ENCODE data around the gene RNASE13. TPM values are rescaled to one million over a fixed set of nuclear protein-coding genes. Genes with fewer than 3 reads are reported as not detected.
A peak's percentile ranks its signal among the peaks of the same experiment; 100 is the strongest.

RNASE13 gene
- total RNA-seq, 1 donor from 2014 or later: not detected

DNA sequence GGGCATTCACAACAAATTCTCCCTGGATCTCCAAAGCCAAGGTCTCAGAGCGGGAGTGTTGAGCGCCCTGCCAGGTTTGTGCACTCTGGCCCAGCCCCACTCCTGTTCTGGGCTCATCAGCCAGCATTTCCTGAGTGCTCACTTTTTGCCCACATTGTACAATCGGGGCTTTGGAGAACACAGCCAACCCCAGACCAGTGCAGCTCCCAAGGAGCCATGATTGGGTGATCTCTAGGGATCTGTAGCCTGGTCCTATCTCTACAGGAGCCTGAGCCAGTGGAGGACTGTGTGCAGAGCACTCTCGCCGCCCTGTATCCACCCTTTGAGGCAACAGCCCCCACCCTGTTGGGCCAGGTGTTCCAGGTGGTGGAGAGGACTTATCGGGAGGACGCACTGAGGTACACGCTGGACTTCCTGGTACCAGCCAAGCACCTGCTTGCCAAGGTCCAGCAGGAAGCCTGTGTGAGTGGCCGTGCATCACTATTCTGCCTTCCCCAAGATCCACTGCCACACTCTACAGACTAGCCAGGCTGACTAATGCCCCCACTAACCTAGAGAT is 38.3 kb upstream of the RNASE13 start:
- TF ChIP-seq, protein P1, sequence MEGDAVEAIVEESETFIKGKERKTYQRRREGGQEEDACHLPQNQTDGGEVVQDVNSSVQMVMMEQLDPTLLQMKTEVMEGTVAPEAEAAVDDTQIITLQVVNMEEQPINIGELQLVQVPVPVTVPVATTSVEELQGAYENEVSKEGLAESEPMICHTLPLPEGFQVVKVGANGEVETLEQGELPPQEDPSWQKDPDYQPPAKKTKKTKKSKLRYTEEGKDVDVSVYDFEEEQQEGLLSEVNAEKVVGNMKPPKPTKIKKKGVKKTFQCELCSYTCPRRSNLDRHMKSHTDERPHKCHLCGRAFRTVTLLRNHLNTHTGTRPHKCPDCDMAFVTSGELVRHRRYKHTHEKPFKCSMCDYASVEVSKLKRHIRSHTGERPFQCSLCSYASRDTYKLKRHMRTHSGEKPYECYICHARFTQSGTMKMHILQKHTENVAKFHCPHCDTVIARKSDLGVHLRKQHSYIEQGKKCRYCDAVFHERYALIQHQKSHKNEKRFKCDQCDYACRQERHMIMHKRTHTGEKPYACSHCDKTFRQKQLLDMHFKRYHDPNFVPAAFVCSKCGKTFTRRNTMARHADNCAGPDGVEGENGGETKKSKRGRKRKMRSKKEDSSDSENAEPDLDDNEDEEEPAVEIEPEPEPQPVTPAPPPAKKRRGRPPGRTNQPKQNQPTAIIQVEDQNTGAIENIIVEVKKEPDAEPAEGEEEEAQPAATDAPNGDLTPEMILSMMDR (IDR thresholded peaks at IDR 0.05; ENCODE audit: unreplicated experiment): no peak
- Mint-ChIP-seq H3K36me3 (peaks cover 26% of the 10 kb centered on the region), H3K4me3 (peak overlapping the region; percentile 87), H3K27me3 (ENCODE audit: low read depth) (peaks cover 7% of the 10 kb centered on the region), H3K4me1 (peaks cover 31% of the 10 kb centered on the region), H3K9me3 (no peaks in the 10 kb centered on the region), H3K27ac (peak overlapping the region; percentile 93)
- DNase-seq (ENCODE audit: low spot score in 2 of 2, unreplicated experiment in 2 of 2): no peak

- Mint-ChIP-seq H3K27ac (peak overlapping the region; percentile 93), H3K36me3 (peaks cover 19% of the 10 kb centered on the region), H3K9me3 (no peaks in the 10 kb centered on the region), H3K27me3 (ENCODE audit: low read depth) (peaks cover 7% of the 10 kb centered on the region), H3K4me3 (peak overlapping the region; percentile 87), H3K4me1 (peaks cover 31% of the 10 kb centered on the region)
- TF ChIP-seq, protein P1 (IDR thresholded peaks at IDR 0.05; ENCODE audit: unreplicated experiment): no peak
- DNase-seq (ENCODE audit: low spot score in 2 of 2, unreplicated experiment in 2 of 2): no peak
Observed at GRCh38 chr14:21072031-21072473, 37.4 kb upstream of the RNASE13 start.

DNA sequence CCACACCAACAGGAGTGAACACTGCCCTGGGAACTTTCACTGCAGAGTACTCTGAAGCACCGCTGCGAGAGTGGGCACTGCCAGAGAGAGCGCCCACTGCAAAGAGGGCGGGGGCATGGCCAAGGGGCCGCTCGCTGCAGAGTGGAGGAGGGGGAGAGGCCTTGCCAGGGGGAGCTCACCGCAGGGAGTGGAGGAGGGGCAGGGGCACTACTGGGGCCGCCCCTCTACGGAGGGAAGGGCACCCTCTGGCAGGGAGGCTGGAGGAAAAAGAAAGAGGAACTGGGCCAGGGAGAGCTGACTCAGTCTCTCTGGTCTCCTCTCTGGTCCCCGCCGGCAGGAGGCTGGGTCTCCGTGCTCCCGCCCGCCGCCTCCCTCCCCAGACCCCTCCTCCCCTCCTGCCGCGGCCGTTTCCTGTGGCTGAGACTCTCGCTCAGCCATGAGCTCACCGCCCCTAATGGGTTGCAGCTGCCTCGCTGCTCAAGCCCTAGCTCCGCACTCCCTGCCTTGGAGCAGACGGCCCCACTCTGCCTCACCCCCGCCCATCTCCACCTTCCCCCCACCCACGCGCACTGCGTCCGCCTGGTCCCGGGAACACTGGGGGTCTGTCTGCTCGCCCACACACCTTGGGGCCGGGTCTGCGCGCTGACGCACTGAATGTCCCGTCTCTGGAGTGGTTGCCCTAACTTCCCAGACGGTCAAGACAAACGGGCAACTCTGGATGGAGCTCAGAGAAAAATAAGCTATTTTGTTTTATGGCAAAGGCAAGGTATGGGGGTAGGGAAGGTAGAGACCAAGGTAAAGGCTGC is 36.8 kb upstream of the RNASE13 start:
- TF ChIP-seq, protein P1 (IDR thresholded peaks at IDR 0.05; ENCODE audit: unreplicated experiment): no peak
- no peaks in the 10 kb centered on the region for H3K9me3 Mint-ChIP-seq
- H3K4me3 Mint-ChIP-seq: peak overlapping the region; percentile 87
- peak overlapping the region; percentile 93 for H3K27ac Mint-ChIP-seq
- peak; percentile 75 to 81 for DNase-seq (ENCODE audit: low spot score in 2 of 2, unreplicated experiment in 2 of 2)
- peaks cover 31% of the 10 kb centered on the region for H3K4me1 Mint-ChIP-seq
- H3K36me3 Mint-ChIP-seq: peaks cover 15% of the 10 kb centered on the region
- peaks cover 7% of the 10 kb centered on the region for H3K27me3 Mint-ChIP-seq (ENCODE audit: low read depth)

DNA sequence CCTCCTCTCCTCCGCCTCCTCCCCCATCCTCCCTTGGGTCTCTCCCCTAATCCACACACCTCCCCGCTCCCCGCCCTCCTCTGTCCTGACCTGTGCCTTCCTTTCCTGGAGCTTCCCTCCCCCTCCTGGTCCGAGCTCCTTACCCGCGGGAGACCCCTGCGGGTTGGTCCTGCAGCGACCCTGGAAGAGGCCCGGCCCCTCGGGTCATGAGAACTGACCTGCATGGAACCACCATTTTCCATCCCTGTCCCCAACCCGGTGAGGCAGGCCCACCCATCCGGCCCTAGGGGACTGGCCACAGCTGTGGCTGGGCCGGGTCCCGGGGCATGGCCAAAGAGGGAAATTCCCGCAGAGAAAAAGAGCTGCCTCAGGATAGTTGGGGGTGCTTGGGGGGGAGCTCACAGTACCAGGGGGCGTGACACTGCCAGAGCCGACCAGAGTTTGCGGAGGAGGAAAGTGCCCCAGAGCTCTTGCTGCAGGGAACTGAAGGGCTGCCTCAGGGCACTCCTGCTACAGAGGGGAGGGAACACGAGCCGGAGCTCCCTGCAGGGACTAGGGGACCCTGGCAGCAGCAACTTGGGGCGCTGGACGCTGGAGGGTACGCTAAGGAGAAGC is 36.1 kb upstream of the RNASE13 start:
- Mint-ChIP-seq H3K27me3 (ENCODE audit: low read depth) (peaks cover 7% of the 10 kb centered on the region), H3K9me3 (no peaks in the 10 kb centered on the region), H3K27ac (peak overlapping the region; percentile 93), H3K36me3 (peaks cover 8% of the 10 kb centered on the region), H3K4me3 (peak overlapping the region; percentile 87), H3K4me1 (peaks cover 31% of the 10 kb centered on the region)
- peak in 1 of 2 experiments; percentile 49 for DNase-seq (ENCODE audit: low spot score in 2 of 2, unreplicated experiment in 2 of 2)
- TF ChIP-seq, protein P1 (IDR thresholded peaks at IDR 0.05; ENCODE audit: unreplicated experiment): no peak

GRCh38 chr14:21070083-21070609 is 35.5 kb upstream of the RNASE13 start, which contains the start of gene ARHGEF40:
Gene ARHGEF40 (plus strand): TSS chr14:21070304. CDS start chr14:21070397, 93 bp downstream.
- Mint-ChIP-seq H3K4me1 (peaks cover 31% of the 10 kb centered on the region), H3K4me3 (peak within 1 kb of the TSS; percentile 88), H3K36me3 (peaks cover 5% of the 10 kb centered on the region), H3K9me3 (no peaks in the 10 kb centered on the region), H3K27ac (peak within 1 kb of the TSS; percentile 95), H3K27me3 (ENCODE audit: low read depth) (peaks cover 7% of the 10 kb centered on the region)
- TF ChIP-seq, protein P1 (IDR thresholded peaks at IDR 0.05; ENCODE audit: unreplicated experiment): no peak
- peak in 1 of 2 experiments; percentile 59 for DNase-seq (ENCODE audit: low spot score in 2 of 2, unreplicated experiment in 2 of 2)

All from mesothelial cell of epicardium (in vitro differentiated cells).